Measurements from ENCODE around the gene MIA3.

DNA sequence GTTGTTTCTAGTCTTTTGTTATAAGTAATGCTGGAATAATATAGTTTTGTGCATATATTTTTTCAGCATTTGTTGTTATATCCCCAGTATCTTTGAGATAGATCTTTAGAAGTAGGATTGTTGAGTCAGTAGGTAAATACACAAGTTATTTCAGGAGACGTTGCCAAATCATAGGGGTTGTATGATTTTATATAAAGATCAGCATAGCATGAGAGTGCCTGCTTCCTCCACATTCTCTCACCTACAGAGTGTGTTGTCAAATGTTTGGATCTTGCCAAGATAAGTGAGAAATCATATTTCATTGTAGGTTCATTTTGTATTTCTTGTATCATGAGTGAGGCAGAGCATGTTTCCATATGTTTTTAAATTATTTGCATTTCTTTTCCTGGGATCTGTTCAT, 24.6 kb downstream of the MIA3 start:
- TF ChIP-seq POLR2AphosphoS5 (IDR thresholded peaks at IDR 0.05; ENCODE audit: low read depth, low read length): no peak
- TF ChIP-seq, protein P1, sequence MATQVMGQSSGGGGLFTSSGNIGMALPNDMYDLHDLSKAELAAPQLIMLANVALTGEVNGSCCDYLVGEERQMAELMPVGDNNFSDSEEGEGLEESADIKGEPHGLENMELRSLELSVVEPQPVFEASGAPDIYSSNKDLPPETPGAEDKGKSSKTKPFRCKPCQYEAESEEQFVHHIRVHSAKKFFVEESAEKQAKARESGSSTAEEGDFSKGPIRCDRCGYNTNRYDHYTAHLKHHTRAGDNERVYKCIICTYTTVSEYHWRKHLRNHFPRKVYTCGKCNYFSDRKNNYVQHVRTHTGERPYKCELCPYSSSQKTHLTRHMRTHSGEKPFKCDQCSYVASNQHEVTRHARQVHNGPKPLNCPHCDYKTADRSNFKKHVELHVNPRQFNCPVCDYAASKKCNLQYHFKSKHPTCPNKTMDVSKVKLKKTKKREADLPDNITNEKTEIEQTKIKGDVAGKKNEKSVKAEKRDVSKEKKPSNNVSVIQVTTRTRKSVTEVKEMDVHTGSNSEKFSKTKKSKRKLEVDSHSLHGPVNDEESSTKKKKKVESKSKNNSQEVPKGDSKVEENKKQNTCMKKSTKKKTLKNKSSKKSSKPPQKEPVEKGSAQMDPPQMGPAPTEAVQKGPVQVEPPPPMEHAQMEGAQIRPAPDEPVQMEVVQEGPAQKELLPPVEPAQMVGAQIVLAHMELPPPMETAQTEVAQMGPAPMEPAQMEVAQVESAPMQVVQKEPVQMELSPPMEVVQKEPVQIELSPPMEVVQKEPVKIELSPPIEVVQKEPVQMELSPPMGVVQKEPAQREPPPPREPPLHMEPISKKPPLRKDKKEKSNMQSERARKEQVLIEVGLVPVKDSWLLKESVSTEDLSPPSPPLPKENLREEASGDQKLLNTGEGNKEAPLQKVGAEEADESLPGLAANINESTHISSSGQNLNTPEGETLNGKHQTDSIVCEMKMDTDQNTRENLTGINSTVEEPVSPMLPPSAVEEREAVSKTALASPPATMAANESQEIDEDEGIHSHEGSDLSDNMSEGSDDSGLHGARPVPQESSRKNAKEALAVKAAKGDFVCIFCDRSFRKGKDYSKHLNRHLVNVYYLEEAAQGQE (IDR thresholded peaks at IDR 0.05; ENCODE audit: insufficient read depth in 1 of 2, low read depth in 2 of 2, low read length in 2 of 2): no peak

Measured in PFSK-1 (cell line).